ENCODE measurements around the gene RHOA.
A peak's percentile ranks its signal among the peaks of the same experiment; 100 is the strongest.
"Not testable (repeated sequence)": the region's sequence is repeated elsewhere in the genome, so short reads cannot be mapped to it uniquely, and the experiment has no call there.

The RHOA gene

GRCh38 chr3:49358884-49359225 is 52.9 kb downstream of the RHOA start:
- peak in 1 of 2 donors; percentile 9 for DNase-seq

DNA sequence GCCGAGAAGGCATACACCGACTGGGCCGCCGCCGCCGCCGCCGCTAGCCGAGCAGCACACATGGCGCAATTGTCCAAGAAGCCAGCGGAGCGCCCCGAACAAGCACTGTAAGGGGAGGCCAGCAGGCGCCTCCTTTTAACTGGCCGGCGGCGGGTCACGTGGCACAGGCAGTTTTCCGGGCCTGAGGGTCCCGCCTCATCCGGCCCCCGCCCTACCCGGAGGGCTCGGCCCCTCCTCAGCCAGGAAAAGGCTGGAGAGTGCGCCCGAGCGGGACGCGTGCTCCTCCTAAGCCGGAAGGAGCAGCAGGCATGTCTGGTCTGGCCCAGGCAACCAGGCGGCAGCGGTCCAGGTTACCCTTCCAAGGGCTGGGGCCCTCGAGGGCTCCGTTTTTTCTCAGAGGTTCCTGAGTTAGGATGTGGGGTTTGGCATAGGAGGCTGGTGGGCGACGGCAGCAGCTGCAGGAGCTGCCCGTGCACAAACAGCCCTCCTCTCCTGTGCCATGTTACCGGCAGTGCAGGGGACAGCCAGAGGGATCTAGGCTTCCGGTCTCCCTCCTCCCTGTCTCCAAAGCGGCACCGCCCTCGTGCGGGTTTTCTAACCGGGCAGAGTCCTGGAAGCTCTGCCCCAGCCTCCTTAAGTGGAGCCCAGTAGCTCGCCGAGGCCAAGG is 53.4 kb downstream of the RHOA start, which contains the start of gene GPX1:
Gene GPX1 (minus strand): TSS at position 137 of the 667 bp plus-strand sequence. CDS start 75 bp downstream, at position 62.
- peak; percentile 51 to 64 for DNase-seq

- DNase-seq: peak; percentile 47 to 57
Observed at GRCh38 chr3:49357443-49358216, 54.1 kb downstream of the RHOA start.

DNA sequence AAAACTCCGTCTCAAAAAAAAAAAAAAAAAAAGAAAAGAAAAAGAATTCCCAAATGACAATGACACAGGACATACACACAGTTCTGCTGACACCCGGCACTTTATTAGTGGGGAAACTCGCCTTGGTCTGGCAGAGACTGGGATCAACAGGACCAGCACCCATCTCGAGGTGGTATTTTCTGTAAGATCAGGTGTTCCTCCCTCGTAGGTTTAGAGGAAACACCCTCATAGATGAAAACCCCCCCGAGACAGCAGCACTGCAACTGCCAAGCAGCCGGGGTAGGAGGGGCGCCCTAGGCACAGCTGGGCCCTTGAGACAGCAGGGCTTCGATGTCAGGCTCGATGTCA is 54.7 kb downstream of the RHOA start:
- DNase-seq: not testable (repeated sequence)

- no peak for DNase-seq
Observed at GRCh38 chr3:49352890-49353421, 58.8 kb downstream of the RHOA start.

GRCh38 chr3:49352281-49352680 is 59.5 kb downstream of the RHOA start:
- DNase-seq: no peak

GRCh38 chr3:49351521-49352011 is 60.2 kb downstream of the RHOA start:
- no peak for DNase-seq

DNA sequence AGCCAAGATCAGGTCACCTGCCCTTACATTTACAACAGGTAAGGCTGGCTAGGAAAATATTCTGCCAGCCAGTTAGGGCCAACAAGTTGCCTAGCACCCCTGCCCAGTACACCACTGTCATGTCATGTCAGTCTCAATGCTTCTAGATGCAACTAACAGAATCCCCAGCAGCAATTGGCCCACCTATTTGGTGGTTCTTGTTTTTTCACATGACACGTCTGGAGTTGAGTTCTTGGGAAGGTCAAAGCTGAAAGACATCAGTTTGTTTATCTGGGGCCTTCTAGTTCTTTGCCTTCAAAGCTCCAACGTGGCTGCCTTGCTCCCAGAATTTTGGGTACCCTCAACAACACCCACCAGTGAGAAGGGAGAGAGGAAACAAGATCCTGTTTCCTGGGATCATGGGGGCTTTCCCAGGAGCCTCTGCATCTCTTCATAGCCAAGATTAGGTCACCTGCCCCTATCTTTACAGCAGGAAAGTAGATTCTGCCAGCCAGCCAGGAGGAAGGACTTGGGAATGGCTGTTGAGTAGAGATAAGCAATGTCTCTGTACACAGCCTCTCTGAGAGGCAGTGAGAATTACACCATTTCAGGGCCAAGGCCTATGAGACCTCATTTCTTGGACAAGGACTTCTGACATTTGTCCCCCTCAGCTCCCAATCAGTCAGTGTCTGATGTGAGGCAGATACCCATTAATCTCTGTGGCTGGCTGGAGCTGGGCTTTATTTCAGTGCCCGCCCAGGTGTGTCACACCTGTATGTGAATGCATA is 62.2 kb downstream of the RHOA start:
- DNase-seq: no peak

GRCh38 chr3:49348361-49348760 is 63.4 kb downstream of the RHOA start:
- DNase-seq: not testable (repeated sequence)

DNA sequence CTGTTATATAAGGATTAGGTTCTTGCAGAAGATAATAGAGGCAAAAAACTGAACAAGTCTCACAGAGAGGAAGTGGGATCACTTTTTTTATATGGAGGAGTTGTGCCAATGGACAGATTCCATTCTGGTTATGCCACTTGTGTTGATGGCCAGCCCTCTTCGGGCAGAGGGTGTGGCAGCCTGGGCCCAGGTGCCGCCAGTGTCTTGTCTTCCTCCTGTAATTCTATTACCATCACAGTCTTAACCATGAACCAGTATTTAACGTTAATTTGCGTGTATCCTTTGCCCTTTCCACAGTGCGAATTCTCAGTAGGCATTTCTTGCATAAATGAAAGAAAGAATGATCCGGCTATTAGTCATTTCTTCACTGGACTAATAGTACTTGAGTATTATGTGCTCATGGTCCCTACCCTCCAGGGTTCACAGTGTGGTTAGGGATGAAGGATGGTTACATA is 65.0 kb downstream of the RHOA start:
- no peak for DNase-seq

DNA sequence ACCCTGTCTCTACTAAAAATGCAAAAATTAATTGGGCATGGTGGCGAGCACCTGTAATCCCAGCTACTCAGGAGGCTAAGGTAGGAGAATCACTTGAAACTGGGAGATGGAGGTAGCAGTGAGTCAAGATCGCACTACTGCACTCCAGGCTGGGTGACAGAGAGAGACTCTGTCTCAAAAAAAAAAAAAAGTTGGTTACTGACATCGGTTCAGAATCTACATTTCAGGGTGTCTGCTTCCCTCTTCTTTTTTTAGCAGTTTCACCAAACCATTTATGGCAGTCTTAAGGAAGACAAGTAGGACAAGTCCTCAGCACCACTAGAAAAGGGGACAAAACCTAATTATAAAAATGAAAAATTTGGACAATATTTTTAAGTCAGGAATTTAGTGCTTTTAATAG is 68.6 kb downstream of the RHOA start:
- DNase-seq: no peak

DNA sequence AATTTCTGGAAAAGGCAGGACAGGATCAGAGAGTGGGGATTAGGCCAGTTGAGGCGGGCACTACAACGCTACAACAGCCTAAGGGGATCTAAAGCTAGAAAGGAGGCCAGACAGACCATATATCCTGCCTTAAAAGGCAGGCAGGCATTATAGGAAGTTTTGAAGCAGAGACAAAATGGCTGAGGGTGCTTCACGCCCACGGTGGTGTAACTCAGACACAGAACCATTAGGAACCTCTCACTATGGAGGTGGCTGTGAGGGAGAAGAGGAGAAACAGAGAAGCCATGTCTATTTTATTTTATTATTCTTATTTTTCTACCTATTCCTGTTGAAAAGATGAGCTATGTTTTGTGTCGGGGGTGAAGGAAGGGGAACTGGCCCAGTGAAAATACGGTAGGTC is 69.8 kb downstream of the RHOA start:
- no peak for DNase-seq

GRCh38 chr3:49339941-49340800 is 71.6 kb downstream of the RHOA start, which contains the start of gene USP4:
Gene USP4 (minus strand): TSS chr3:49340053. CDS start chr3:49340024, 29 bp downstream.
- DNase-seq: peak; percentile 92 to 94

GRCh38 chr3:49339581-49339940 is 72.2 kb downstream of the RHOA start:
- peak; percentile 25 to 26 for DNase-seq

- DNase-seq: no peak
Observed at GRCh38 chr3:49333916-49334633, 77.7 kb downstream of the RHOA start.

GRCh38 chr3:49333091-49333490 is 78.7 kb downstream of the RHOA start:
- DNase-seq: no peak

DNA sequence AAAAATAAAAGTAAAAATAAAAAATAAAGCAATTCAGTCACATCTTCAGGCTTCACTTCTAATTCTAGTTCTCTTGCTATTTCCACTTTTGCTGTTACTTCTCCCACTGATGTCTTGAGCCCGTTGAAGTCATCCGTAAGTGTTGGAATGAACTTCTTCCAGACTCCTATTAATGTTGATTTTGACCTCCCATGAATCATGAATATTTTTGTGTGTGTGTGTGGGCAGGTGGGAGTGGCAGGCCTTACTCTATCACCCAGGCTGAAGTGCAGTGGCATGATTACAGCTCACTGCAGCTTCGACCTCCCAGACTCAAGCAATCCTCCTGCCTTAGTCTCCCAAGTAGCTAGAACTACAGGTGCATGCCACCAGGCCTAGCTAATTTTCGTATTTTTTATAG is 82.6 kb downstream of the RHOA start:
- no peak for DNase-seq

GRCh38 chr3:49328350-49328749 is 83.4 kb downstream of the RHOA start:
- DNase-seq: not testable (repeated sequence)

- no peak for DNase-seq
Observed at GRCh38 chr3:49327485-49327884, 84.3 kb downstream of the RHOA start.

GRCh38 chr3:49324768-49325167 is 87.0 kb downstream of the RHOA start:
- no peak for DNase-seq

GRCh38 chr3:49316696-49317457 is 94.9 kb downstream of the RHOA start:
- DNase-seq: no peak
